ENCODE data around the gene LRRC8C. TPM values are rescaled to one million over a fixed set of nuclear protein-coding genes. Genes with fewer than 3 reads are reported as not detected.

Gene LRRC8C
- total and polyA plus RNA-seq, 10 of the 15 experiments (the other 5 are each of a cell fraction or from before 2014, with no cell fraction given), result 2.3 to 16.3 (median 10.8) TPM

DNA sequence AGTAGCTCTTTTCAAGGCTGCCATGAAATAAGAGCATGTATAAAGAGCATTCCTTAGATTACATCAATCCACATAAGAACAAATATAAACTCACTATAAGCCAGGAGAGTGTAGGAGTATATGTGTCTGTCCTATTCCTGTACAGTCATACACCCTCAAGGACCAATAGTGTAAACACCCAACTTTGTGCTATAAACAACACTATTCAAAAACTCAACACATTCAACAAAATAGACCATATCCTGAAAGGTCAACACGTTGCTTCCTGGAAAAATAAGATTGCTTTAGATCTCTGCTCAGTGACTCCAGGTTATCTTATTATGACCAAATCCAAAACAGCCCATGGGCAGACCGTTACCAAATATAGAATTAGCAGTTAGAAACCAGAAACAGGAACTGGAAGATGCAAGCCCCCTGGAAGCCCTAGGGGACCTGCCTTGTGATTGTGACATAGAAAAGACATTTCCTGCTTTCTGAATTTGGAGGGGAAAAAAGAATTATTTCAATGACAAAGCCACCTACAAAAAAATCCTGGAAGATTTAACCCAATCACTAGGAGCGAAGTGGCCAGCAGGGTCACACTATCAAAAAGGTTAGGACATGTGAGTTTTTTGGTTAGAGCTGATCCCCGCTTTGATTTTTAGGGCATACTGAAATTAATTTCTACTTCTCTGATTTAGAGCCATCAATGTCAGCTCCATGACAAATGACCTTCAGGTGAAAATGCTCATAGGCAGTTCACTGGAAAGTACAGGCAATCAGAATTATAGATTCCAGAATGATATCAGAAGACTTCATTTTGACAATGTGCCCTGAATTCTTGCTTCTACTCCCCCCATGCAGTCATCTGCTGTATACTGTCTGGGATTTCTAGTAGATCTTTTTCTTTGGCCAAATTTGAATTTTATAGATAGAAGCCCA lies 59.9 kb downstream of the LRRC8C start (continued):
- TF ChIP-seq, protein P1, sequence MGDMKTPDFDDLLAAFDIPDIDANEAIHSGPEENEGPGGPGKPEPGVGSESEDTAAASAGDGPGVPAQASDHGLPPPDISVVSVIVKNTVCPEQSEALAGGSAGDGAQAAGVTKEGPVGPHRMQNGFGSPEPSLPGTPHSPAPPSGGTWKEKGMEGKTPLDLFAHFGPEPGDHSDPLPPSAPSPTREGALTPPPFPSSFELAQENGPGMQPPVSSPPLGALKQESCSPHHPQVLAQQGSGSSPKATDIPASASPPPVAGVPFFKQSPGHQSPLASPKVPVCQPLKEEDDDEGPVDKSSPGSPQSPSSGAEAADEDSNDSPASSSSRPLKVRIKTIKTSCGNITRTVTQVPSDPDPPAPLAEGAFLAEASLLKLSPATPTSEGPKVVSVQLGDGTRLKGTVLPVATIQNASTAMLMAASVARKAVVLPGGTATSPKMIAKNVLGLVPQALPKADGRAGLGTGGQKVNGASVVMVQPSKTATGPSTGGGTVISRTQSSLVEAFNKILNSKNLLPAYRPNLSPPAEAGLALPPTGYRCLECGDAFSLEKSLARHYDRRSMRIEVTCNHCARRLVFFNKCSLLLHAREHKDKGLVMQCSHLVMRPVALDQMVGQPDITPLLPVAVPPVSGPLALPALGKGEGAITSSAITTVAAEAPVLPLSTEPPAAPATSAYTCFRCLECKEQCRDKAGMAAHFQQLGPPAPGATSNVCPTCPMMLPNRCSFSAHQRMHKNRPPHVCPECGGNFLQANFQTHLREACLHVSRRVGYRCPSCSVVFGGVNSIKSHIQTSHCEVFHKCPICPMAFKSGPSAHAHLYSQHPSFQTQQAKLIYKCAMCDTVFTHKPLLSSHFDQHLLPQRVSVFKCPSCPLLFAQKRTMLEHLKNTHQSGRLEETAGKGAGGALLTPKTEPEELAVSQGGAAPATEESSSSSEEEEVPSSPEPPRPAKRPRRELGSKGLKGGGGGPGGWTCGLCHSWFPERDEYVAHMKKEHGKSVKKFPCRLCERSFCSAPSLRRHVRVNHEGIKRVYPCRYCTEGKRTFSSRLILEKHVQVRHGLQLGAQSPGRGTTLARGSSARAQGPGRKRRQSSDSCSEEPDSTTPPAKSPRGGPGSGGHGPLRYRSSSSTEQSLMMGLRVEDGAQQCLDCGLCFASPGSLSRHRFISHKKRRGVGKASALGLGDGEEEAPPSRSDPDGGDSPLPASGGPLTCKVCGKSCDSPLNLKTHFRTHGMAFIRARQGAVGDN (IDR thresholded peaks at IDR 0.05), result no peak
- TF ChIP-seq SIX5 (IDR thresholded peaks at IDR 0.05; ENCODE audit: low read depth, low read length, severe bottlenecking), result no peak
- TF ChIP-seq, protein P2, sequence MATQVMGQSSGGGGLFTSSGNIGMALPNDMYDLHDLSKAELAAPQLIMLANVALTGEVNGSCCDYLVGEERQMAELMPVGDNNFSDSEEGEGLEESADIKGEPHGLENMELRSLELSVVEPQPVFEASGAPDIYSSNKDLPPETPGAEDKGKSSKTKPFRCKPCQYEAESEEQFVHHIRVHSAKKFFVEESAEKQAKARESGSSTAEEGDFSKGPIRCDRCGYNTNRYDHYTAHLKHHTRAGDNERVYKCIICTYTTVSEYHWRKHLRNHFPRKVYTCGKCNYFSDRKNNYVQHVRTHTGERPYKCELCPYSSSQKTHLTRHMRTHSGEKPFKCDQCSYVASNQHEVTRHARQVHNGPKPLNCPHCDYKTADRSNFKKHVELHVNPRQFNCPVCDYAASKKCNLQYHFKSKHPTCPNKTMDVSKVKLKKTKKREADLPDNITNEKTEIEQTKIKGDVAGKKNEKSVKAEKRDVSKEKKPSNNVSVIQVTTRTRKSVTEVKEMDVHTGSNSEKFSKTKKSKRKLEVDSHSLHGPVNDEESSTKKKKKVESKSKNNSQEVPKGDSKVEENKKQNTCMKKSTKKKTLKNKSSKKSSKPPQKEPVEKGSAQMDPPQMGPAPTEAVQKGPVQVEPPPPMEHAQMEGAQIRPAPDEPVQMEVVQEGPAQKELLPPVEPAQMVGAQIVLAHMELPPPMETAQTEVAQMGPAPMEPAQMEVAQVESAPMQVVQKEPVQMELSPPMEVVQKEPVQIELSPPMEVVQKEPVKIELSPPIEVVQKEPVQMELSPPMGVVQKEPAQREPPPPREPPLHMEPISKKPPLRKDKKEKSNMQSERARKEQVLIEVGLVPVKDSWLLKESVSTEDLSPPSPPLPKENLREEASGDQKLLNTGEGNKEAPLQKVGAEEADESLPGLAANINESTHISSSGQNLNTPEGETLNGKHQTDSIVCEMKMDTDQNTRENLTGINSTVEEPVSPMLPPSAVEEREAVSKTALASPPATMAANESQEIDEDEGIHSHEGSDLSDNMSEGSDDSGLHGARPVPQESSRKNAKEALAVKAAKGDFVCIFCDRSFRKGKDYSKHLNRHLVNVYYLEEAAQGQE (IDR thresholded peaks at IDR 0.05; ENCODE audit: low read depth, low read length), result no peak
- TF ChIP-seq MEF2B (IDR thresholded peaks at IDR 0.05; ENCODE audit: partially characterized antibody, poor library complexity, severe bottlenecking), result peak; percentile 98
- TF ChIP-seq, protein P3, sequence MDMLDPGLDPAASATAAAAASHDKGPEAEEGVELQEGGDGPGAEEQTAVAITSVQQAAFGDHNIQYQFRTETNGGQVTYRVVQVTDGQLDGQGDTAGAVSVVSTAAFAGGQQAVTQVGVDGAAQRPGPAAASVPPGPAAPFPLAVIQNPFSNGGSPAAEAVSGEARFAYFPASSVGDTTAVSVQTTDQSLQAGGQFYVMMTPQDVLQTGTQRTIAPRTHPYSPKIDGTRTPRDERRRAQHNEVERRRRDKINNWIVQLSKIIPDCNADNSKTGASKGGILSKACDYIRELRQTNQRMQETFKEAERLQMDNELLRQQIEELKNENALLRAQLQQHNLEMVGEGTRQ (IDR thresholded peaks at IDR 0.05; ENCODE audit: borderline replicate concordance, low read depth, low read length), result no peak
- TF ChIP-seq ZZZ3 (IDR thresholded peaks at IDR 0.05; ENCODE audit: control insufficient read depth, insufficient read length, low read depth), result no peak
- TF ChIP-seq ZNF274 (IDR thresholded peaks at IDR 0.05; ENCODE audit: insufficient read depth, insufficient read length), result no peak
- no peak for TF ChIP-seq ZNF207 (IDR thresholded peaks at IDR 0.05; ENCODE audit: borderline replicate concordance)
- TF ChIP-seq ZNF592 (IDR thresholded peaks at IDR 0.05), result no peak
- no peak for TF ChIP-seq HDGF (IDR thresholded peaks at IDR 0.05)
- no peak for TF ChIP-seq RELA (IDR thresholded peaks at IDR 0.05; ENCODE audit: borderline replicate concordance, partially characterized antibody)
- TF ChIP-seq TCF7 (IDR thresholded peaks at IDR 0.05; ENCODE audit: borderline replicate concordance), result no peak
- peak; percentile 51; the same call in 1 of the 3 replicates for TF ChIP-seq POU2F2 (IDR thresholded peaks at IDR 0.05; ENCODE audit: borderline replicate concordance, low read depth, low read length)
